ENCODE results near the gene TMEM235. TPM values are rescaled to one million over a fixed set of nuclear protein-coding genes. Genes with fewer than 3 reads are reported as not detected.

The TMEM235 gene
- total RNA-seq, 1 donor from 2014 or later = not detected

DNA sequence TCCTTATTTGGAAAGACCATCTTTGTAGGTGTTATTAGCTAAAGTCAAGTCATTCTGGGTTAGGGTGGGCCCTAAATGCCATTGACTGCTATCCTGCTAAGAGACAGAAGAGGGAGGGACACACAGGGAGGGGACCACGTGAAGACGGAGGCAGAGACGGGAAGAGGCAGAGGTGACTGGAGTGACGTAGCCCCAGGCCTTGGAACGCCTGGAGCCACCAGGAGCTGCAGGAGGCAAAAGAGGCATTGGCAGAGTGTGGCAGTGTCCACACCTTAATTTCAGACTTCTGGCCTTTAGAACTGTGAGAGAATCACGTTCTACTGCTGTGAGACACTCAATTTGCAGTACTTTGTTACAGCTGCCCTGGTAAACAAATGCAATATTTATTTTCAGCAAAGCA, 31.0 kb upstream of the TMEM235 start:
- Mint-ChIP-seq H3K4me3 (ENCODE audit: unreplicated experiment) (no peak overlapping the region), H3K9me3 (ENCODE audit: unreplicated experiment) (no peaks in the 10 kb centered on the region), H3K27ac (ENCODE audit: unreplicated experiment) (no peak overlapping the region), H3K27me3 (ENCODE audit: unreplicated experiment) (no peaks in the 10 kb centered on the region), H3K36me3 (ENCODE audit: unreplicated experiment) (no peaks in the 10 kb centered on the region), H3K4me1 (ENCODE audit: low read depth, unreplicated experiment) (peaks cover 9% of the 10 kb centered on the region)
- DNase-seq = no peak
- TF ChIP-seq, protein P1, sequence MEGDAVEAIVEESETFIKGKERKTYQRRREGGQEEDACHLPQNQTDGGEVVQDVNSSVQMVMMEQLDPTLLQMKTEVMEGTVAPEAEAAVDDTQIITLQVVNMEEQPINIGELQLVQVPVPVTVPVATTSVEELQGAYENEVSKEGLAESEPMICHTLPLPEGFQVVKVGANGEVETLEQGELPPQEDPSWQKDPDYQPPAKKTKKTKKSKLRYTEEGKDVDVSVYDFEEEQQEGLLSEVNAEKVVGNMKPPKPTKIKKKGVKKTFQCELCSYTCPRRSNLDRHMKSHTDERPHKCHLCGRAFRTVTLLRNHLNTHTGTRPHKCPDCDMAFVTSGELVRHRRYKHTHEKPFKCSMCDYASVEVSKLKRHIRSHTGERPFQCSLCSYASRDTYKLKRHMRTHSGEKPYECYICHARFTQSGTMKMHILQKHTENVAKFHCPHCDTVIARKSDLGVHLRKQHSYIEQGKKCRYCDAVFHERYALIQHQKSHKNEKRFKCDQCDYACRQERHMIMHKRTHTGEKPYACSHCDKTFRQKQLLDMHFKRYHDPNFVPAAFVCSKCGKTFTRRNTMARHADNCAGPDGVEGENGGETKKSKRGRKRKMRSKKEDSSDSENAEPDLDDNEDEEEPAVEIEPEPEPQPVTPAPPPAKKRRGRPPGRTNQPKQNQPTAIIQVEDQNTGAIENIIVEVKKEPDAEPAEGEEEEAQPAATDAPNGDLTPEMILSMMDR (IDR thresholded peaks at IDR 0.05; ENCODE audit: partially characterized antibody, unreplicated experiment) = no peak

DNA sequence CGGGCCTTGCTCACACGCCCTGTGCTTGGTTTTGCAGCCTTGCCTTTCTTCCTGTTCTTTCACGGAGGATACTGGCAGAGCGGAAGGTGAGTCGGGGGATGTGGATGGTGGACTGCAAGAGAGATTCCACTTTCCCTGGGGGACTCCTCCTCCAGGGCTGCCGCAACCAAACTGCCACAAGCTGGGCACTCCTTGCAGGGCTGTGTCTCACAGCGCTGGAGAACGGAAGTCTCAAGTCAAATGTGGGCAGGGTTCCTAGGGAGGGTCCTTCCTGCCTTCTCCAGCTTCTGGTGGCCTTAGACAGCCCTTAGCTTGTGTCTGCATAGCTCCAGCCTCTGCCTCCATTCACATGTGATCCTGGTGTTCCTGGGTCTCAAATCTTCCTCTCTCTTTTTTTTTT, 28.8 kb upstream of the TMEM235 start:
- Mint-ChIP-seq H3K27ac (ENCODE audit: unreplicated experiment) (no peak overlapping the region), H3K36me3 (ENCODE audit: unreplicated experiment) (no peaks in the 10 kb centered on the region), H3K9me3 (ENCODE audit: unreplicated experiment) (no peaks in the 10 kb centered on the region), H3K4me1 (ENCODE audit: low read depth, unreplicated experiment) (no peaks in the 10 kb centered on the region), H3K4me3 (ENCODE audit: unreplicated experiment) (no peak overlapping the region), H3K27me3 (ENCODE audit: unreplicated experiment) (no peaks in the 10 kb centered on the region)
- no peak for DNase-seq
- TF ChIP-seq, protein P1 (IDR thresholded peaks at IDR 0.05; ENCODE audit: partially characterized antibody, unreplicated experiment) = no peak

DNA sequence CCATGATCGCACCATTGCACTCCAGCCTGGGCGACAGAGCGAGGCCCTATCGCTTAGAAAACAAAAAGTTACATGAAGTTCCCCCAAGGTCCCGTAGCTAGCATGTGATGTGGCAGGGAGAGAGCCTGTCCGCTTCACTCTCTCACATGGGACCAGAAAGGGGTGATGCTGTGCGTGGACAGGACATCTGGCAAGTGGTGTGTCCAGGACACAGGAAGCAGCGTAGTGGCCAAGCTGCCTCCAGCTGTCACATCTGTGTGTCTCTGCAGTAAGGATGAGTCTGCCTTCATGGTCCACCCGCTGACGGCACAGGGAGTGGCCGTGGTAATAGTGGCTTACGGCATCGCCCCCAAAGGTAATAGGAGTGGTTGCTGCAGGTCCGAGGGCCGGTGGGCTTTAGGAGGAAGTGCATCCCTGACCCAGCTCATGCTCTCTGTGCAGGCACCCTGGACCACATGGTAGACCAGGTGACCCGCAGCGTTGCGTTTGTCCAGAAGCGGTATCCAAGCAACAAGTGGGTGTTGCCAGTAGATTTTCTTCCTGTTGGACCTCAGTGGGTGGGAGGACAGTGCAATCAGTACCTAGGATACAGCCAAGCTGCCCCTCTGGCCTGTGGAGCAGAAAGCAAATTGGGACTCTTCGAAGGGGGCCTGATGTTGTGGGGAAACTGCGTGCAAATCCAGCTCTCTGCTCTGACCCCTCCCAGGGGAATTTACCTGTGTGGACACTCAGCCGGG, 26.9 kb upstream of the TMEM235 start:
- Mint-ChIP-seq H3K36me3 (ENCODE audit: unreplicated experiment) (no peaks in the 10 kb centered on the region), H3K4me1 (ENCODE audit: low read depth, unreplicated experiment) (no peaks in the 10 kb centered on the region), H3K4me3 (ENCODE audit: unreplicated experiment) (no peak overlapping the region), H3K9me3 (ENCODE audit: unreplicated experiment) (no peaks in the 10 kb centered on the region), H3K27ac (ENCODE audit: unreplicated experiment) (no peak overlapping the region), H3K27me3 (ENCODE audit: unreplicated experiment) (no peaks in the 10 kb centered on the region)
- TF ChIP-seq, protein P1 (IDR thresholded peaks at IDR 0.05; ENCODE audit: partially characterized antibody, unreplicated experiment) = no peak
- no peak for DNase-seq

DNA sequence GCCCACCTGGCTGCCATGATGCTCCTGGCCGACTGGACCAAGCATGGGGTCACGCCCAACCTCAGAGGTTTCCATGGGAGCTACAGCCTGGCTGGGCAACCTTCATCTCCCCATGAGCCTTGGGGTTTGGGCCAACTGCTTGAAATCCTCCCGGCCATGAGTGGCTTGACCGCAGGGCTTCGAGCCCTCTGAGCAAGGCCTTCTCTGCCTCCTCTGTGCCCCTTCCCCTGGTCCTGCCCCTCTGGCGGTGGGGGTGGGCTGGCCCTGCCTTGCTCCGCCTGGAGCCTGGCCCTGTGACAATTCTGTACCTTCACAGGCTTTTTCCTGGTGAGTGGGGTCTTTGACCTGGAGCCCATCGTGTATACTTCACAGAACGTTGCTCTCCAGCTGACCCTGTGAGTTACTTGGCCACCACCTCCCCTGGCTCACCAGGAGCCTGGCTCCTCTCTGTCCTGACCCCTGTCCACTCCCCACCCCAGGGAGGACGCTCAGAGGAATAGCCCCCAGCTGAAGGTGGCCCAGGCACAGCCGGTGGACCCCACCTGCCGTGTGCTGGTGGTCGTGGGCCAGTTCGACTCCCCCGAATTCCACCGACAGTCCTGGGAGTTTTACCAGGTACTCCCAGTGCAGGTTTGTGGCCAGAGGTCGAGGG, 26.2 kb upstream of the TMEM235 start:
- H3K27ac Mint-ChIP-seq (ENCODE audit: unreplicated experiment) = no peak overlapping the region
- H3K36me3 Mint-ChIP-seq (ENCODE audit: unreplicated experiment) = no peaks in the 10 kb centered on the region
- DNase-seq = no peak
- H3K9me3 Mint-ChIP-seq (ENCODE audit: unreplicated experiment) = peaks cover 2% of the 10 kb centered on the region
- TF ChIP-seq, protein P1 (IDR thresholded peaks at IDR 0.05; ENCODE audit: partially characterized antibody, unreplicated experiment) = no peak
- no peaks in the 10 kb centered on the region for H3K4me1 Mint-ChIP-seq (ENCODE audit: low read depth, unreplicated experiment)
- no peaks in the 10 kb centered on the region for H3K27me3 Mint-ChIP-seq (ENCODE audit: unreplicated experiment)
- H3K4me3 Mint-ChIP-seq (ENCODE audit: unreplicated experiment) = no peak overlapping the region

DNA sequence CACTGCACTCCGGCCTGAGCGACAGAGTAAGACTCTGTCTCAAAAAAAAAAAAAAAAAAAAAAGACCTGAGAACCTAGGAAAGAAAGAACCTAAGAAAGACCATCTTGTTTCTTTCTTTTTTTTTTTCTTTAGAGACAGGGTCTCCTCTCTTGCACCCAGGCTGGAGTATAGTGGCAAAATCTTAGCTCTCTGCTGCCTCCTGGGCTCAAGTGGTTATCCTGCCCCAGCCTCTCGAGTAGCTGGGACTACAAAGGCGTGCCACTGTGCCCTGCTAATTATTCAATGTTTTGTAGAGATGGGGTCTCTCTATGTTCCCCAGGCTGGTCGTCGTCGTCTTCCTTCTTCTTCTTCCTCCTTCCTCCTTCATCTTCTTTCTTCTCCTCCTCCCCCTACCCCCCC, 25.1 kb upstream of the TMEM235 start:
- Mint-ChIP-seq H3K4me3 (ENCODE audit: unreplicated experiment) (no peak overlapping the region), H3K4me1 (ENCODE audit: low read depth, unreplicated experiment) (no peaks in the 10 kb centered on the region), H3K36me3 (ENCODE audit: unreplicated experiment) (no peaks in the 10 kb centered on the region), H3K27ac (ENCODE audit: unreplicated experiment) (no peak overlapping the region), H3K27me3 (ENCODE audit: unreplicated experiment) (no peaks in the 10 kb centered on the region), H3K9me3 (ENCODE audit: unreplicated experiment) (peaks cover 2% of the 10 kb centered on the region)
- DNase-seq = no peak
- TF ChIP-seq, protein P1 (IDR thresholded peaks at IDR 0.05; ENCODE audit: partially characterized antibody, unreplicated experiment) = no peak

All from glutamatergic neuron (in vitro differentiated cells).